ENCODE results near the gene KDM2B.

DNA sequence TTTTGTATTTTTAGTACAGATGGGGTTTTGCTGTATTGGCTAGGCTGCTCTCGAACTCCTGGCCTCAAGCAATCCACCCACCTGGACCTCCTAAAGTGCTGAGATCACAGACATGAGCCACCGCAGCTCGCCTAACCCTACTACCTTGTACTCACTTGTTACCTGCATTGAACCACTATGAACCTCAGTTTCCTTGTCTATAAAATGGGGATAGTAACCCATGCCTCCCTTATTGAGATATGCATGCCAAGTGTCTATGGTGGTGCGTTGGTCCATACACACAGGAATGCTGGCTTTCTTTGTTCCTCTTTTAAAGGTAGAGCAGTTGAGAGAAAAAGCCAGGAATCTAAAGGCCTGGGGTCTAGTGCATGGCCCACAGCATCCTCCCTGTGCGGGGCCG, 40.9 kb downstream of the KDM2B start:
- no peak for TF ChIP-seq EP300 (conservative IDR thresholded peaks at IDR 0.05; ENCODE audit: poor library complexity, severe bottlenecking)
- TF ChIP-seq, protein P1, sequence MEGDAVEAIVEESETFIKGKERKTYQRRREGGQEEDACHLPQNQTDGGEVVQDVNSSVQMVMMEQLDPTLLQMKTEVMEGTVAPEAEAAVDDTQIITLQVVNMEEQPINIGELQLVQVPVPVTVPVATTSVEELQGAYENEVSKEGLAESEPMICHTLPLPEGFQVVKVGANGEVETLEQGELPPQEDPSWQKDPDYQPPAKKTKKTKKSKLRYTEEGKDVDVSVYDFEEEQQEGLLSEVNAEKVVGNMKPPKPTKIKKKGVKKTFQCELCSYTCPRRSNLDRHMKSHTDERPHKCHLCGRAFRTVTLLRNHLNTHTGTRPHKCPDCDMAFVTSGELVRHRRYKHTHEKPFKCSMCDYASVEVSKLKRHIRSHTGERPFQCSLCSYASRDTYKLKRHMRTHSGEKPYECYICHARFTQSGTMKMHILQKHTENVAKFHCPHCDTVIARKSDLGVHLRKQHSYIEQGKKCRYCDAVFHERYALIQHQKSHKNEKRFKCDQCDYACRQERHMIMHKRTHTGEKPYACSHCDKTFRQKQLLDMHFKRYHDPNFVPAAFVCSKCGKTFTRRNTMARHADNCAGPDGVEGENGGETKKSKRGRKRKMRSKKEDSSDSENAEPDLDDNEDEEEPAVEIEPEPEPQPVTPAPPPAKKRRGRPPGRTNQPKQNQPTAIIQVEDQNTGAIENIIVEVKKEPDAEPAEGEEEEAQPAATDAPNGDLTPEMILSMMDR (IDR thresholded peaks at IDR 0.05; ENCODE audit: poor library complexity, severe bottlenecking), result no peak
- no peak for TF ChIP-seq POLR2AphosphoS5 (IDR thresholded peaks at IDR 0.05)
- TF ChIP-seq TAF1 (IDR thresholded peaks at IDR 0.05; ENCODE audit: low read depth), result no peak
- TF ChIP-seq REST (IDR thresholded peaks at IDR 0.05; ENCODE audit: borderline replicate concordance), result no peak
